ENCODE data around the gene TPCN1.

GRCh38 chr12:113301811-113302210 lies 80.5 kb downstream of the TPCN1 start:
- TF ChIP-seq ELK4 (IDR thresholded peaks at IDR 0.05; ENCODE audit: borderline replicate concordance, low read depth, low read length) (no peak), CTCF (tag by site-specific recombination; IDR thresholded peaks at IDR 0.05) (no peak), ZNF704 (tag by site-specific recombination; IDR thresholded peaks at IDR 0.05) (no peak), GLI2 (tag by site-specific recombination; IDR thresholded peaks at IDR 0.05; ENCODE audit: borderline replicate concordance, low read depth) (no peak), MYNN (tag by site-specific recombination; IDR thresholded peaks at IDR 0.05; ENCODE audit: borderline replicate concordance) (no peak), REST (tag by site-specific recombination; IDR thresholded peaks at IDR 0.05) (no peak), ZNF302 (tag by site-specific recombination; IDR thresholded peaks at IDR 0.05; ENCODE audit: low read depth) (no peak), ZXDB (tag by site-specific recombination; IDR thresholded peaks at IDR 0.05) (no peak), BCL11A (tag by site-specific recombination; IDR thresholded peaks at IDR 0.05; ENCODE audit: low read depth) (no peak), ZNF701 (tag by site-specific recombination; IDR thresholded peaks at IDR 0.05) (no peak), ZBTB8A (tag by site-specific recombination; IDR thresholded peaks at IDR 0.05) (no peak), ZNF155 (tag by site-specific recombination; IDR thresholded peaks at IDR 0.05) (no peak), PBX3 (CRISPR knock-in tag; IDR thresholded peaks at IDR 0.05) (no peak)
- TF ChIP-seq, protein P1, sequence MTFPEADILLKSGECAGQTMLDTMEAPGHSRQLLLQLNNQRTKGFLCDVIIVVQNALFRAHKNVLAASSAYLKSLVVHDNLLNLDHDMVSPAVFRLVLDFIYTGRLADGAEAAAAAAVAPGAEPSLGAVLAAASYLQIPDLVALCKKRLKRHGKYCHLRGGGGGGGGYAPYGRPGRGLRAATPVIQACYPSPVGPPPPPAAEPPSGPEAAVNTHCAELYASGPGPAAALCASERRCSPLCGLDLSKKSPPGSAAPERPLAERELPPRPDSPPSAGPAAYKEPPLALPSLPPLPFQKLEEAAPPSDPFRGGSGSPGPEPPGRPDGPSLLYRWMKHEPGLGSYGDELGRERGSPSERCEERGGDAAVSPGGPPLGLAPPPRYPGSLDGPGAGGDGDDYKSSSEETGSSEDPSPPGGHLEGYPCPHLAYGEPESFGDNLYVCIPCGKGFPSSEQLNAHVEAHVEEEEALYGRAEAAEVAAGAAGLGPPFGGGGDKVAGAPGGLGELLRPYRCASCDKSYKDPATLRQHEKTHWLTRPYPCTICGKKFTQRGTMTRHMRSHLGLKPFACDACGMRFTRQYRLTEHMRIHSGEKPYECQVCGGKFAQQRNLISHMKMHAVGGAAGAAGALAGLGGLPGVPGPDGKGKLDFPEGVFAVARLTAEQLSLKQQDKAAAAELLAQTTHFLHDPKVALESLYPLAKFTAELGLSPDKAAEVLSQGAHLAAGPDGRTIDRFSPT (tag by site-specific recombination; IDR thresholded peaks at IDR 0.05) = no peak

Data from HEK293 (cell line).